Kidney (tissue), 14 donors: Measurements from ENCODE around the gene IER3. TPM values are rescaled to one million over a fixed set of nuclear protein-coding genes. Genes with fewer than 3 reads are reported as not detected.

Experiments used
- DNase-seq, 5 donors: peaks; one replicate each; pipeline ENCODE4 v3.0.0-alpha.2; 2013 to 2020
- FAIRE-seq: peaks from 2 replicates; lab custom pipeline; 2012; peaks lifted over from hg19 to GRCh38; lab: Jason Lieb, UNC
- H3K27ac ChIP-seq, 2 donors: one replicate each; pipeline ENCODE4 v1.7.0; 2013; ENCODE audit warnings: low read depth in 2 of 2, low read length in 2 of 2, inconsistent platforms in 1 of 2
- H3K27me3 ChIP-seq: one replicate; pipeline ENCODE4 v1.7.1; 2013; ENCODE audit warnings: low read length, inconsistent platforms; ENCODE audit not compliant: control insufficient read depth, insufficient read depth
- H3K36me3 ChIP-seq, 3 donors: one replicate each; pipeline versions ENCODE4 v1.7.0 to v1.7.1; 2013; ENCODE audit warnings: low read length in 3 of 3, control low read depth in 1 of 3, inconsistent platforms in 1 of 3; ENCODE audit not compliant: insufficient read depth in 3 of 3, control insufficient read depth in 2 of 3
- H3K4me1 ChIP-seq, 3 donors: one replicate each; pipeline versions ENCODE4 v1.7.0 to v1.7.1; 2013; ENCODE audit warnings: low read length in 3 of 3, inconsistent platforms in 1 of 3, low read depth in 1 of 3; ENCODE audit not compliant: control insufficient read depth in 2 of 3, insufficient read depth in 2 of 3
- H3K4me3 ChIP-seq, 3 donors: one replicate each; pipeline versions ENCODE4 v1.7.0 to v1.8.1; 2013; ENCODE audit warnings: low read length in 3 of 3, control low read depth in 1 of 3, inconsistent platforms in 1 of 3
- H3K9ac ChIP-seq, 3 donors: one replicate each; pipeline versions ENCODE4 v1.7.0 to v1.7.1; 2013; ENCODE audit warnings: low read length in 3 of 3, control low read depth in 1 of 3, inconsistent platforms in 1 of 3
- H3K9me3 ChIP-seq, 3 donors: one replicate each; pipeline versions ENCODE4 v1.7.0 to v1.7.1; 2013; ENCODE audit warnings: low read length in 3 of 3, control low read depth in 1 of 3, inconsistent platforms in 1 of 3; ENCODE audit not compliant: control insufficient read depth in 2 of 3, insufficient read depth in 1 of 3
- intact Hi-C: fragments of 100-400 bp; cut with DNase I; formaldehyde crosslinking; loops from one replicate; pipeline ENCODE4 v1.11.1; 2022
- polyA plus RNA-seq: library from polyadenylated mRNA; stranded (reverse); fragments of 350-450 nt; fragmentation: Illumina TruSeq; extraction: RNeasy Lipid Tissue Mini Kit (QIAGEN cat#74804); gene quantifications from one replicate; pipeline ENCODE4 v1.2.3, GENCODE V29; 2014; ENCODE audit warnings: low read depth, low replicate concordance; ENCODE audit not compliant: insufficient read depth
- total RNA-seq: library from RNA; stranded (reverse); fragmentation: NEBNext Ultra II Directional; extraction: Animal tissue kit (Norgen Biotek cat#: 25700); gene quantifications from one replicate; pipeline ENCODE4 v1.2.1, GENCODE V29; 2021
- TF ChIP-seq, protein P1 (sequence below): IDR thresholded peaks from 3 replicates; pipeline ENCODE4 v1.5.1; 2012; ENCODE audit warnings: mild to moderate bottlenecking, moderate library complexity, borderline replicate concordance; ENCODE audit not compliant: insufficient read depth; ENCODE audit errors: extremely low read depth
- donor health status: control.
- donor health status: control.
- donor health status: control.
- donor health status: control.
- donor health status: control.
- donor health status: DM: yes; HTN: yes; CAD: no.
- donor health status: Normal renal cell carcinoma (clear cell type).

The IER3 gene
- total and polyA plus RNA-seq, 2 donors from 2014 or later, result 59.5 to 94.3 TPM

DNA sequence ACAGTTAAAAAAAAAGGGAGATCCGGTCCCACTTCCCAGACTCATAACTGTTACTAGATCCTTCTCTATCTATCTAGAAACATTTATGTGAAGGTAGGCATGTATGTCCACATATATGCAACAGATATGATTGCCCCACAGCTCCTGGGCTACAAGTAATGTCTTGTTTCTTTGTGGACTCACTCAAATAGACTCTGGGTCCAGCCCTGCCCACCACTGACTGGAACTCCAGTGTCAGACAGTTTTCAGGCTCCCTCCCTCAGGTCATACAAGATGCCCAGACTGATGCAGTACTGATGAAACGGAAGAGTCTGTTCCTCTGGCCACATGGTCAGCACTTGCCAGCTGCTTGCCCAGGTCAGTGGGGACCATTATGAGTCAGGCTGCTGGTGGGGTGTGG lies 30.8 kb upstream of the IER3 start:
- H3K27ac ChIP-seq, result no peak overlapping the region
- no peaks in the 10 kb centered on the region for H3K36me3 ChIP-seq
- H3K9ac ChIP-seq, result no peak overlapping the region
- TF ChIP-seq, protein P1, sequence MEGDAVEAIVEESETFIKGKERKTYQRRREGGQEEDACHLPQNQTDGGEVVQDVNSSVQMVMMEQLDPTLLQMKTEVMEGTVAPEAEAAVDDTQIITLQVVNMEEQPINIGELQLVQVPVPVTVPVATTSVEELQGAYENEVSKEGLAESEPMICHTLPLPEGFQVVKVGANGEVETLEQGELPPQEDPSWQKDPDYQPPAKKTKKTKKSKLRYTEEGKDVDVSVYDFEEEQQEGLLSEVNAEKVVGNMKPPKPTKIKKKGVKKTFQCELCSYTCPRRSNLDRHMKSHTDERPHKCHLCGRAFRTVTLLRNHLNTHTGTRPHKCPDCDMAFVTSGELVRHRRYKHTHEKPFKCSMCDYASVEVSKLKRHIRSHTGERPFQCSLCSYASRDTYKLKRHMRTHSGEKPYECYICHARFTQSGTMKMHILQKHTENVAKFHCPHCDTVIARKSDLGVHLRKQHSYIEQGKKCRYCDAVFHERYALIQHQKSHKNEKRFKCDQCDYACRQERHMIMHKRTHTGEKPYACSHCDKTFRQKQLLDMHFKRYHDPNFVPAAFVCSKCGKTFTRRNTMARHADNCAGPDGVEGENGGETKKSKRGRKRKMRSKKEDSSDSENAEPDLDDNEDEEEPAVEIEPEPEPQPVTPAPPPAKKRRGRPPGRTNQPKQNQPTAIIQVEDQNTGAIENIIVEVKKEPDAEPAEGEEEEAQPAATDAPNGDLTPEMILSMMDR, result no peak
- FAIRE-seq (no peak), DNase-seq (no peak)
- H3K4me3 ChIP-seq, result no peak overlapping the region
- H3K9me3 ChIP-seq, result no peaks in the 10 kb centered on the region
- H3K27me3 ChIP-seq, result no peaks in the 10 kb centered on the region
- intact Hi-C loops, result no loop called here
- H3K4me1 ChIP-seq, result peaks cover 0 to 10% (median 8%) of the 10 kb centered on the region in 3 donors

DNA sequence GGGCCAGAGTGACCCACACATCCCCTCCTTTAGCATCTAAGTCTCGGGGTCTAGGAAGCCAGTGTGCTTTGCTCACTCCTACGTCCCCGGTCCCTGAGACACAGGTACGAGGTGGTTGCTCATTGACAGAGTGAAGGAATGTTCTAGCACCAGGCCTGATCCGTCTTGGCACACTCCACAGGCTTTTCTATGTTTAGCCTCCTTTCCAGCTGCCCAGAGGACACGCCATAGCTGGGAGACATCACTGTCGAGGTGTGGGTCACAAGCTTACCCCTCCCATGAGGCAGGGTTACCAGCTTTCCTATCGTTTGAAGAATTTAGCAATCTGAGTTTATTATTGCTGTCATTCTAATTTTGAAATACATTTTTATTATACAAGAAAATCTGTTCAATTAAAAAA lies 30.4 kb upstream of the IER3 start:
- FAIRE-seq (no peak), DNase-seq (no peak)
- H3K27me3 ChIP-seq, result no peaks in the 10 kb centered on the region
- peaks cover 0 to 8% (median 6%) of the 10 kb centered on the region in 3 donors for H3K4me1 ChIP-seq
- TF ChIP-seq, protein P1, result no peak
- no peak overlapping the region for H3K4me3 ChIP-seq
- no peak overlapping the region for H3K9ac ChIP-seq
- intact Hi-C loops, result no loop called here
- no peaks in the 10 kb centered on the region for H3K36me3 ChIP-seq
- H3K27ac ChIP-seq, result no peak overlapping the region
- H3K9me3 ChIP-seq, result no peaks in the 10 kb centered on the region

DNA sequence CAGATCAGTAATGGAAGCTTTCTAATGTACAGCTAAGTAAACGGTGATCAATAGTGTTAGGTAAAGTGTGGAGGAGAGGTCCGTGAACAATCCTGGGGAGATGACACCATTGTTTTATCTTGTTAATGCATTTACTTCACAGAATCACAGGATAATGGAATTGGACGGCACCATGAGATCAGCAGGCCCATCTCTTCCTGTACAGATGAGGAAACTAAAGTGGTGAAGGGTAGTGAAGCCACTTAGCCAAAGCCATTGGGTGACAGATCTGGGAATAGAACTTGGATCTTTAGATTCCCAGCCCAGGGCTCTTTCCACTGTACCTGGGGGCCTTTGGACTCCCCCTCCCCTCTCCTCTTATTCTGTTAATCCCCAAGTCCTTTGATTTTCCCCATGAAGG lies 26.2 kb upstream of the IER3 start:
- H3K27ac ChIP-seq, result no peak overlapping the region
- no peaks in the 10 kb centered on the region for H3K36me3 ChIP-seq
- H3K9me3 ChIP-seq, result no peaks in the 10 kb centered on the region
- TF ChIP-seq, protein P1, result no peak
- DNase-seq, result no peak
- H3K9ac ChIP-seq, result no peak overlapping the region
- peaks cover 0 to 12% (median 11%) of the 10 kb centered on the region in 3 donors for H3K4me1 ChIP-seq
- intact Hi-C loops, result no loop called here
- no peak for FAIRE-seq
- no peaks in the 10 kb centered on the region for H3K27me3 ChIP-seq
- no peak overlapping the region for H3K4me3 ChIP-seq
